H1 (cell line): ENCODE measurements around the gene CTBP2. TPM values are rescaled to one million over a fixed set of nuclear protein-coding genes. Genes with fewer than 3 reads are reported as not detected.

Experiments
- BRCA1 ChIP-seq: IDR thresholded peaks from 2 replicates; pipeline ENCODE4 v1.6.1; 2012; ENCODE audit warnings: low read depth, low read length, improper control_type of control experiment
- CHD1 ChIP-seq: IDR thresholded peaks from 2 replicates; pipeline ENCODE4 v1.6.1; 2012; ENCODE audit warnings: low read depth, low read length, improper control_type of control experiment
- KDM1A ChIP-seq: fragments of 200-600, 300-600 bp; sonication (generic); IDR thresholded peaks from 2 replicates; pipeline ENCODE4 v1.7.1; 2016; ENCODE audit warnings: mild to moderate bottlenecking, low read length, borderline replicate concordance
- SAP30 ChIP-seq: fragments of 300-600 bp; sonication (generic); IDR thresholded peaks from 2 replicates; pipeline ENCODE4 v1.7.1; 2012; ENCODE audit warnings: low read length, moderate library complexity, mild to moderate bottlenecking, inconsistent platforms; ENCODE audit not compliant: insufficient read depth, insufficient replicate concordance
- polyA plus RNA-seq, 7 experiments: library from polyadenylated mRNA; depleted of rRNA in 3 of 7; stranded (reverse) in 5 of 7; unstranded in 2 of 7; fragments of >200 nt in 5 of 7; fragments of 200-250 nt in 2 of 7; gene quantifications; 1 replicate in 5 of 7; 2 replicates in 1 of 7; 4 replicates in 1 of 7; pipeline versions ENCODE4 v1.2.1 to v1.2.3, GENCODE V29; 2011 to 2013; ENCODE audit warnings: missing spikeins in 2 of 7, mixed read lengths in 2 of 7
- total RNA-seq: library from RNA; stranded (reverse); fragmentation: NEBNext Ultra II Directional; extraction: Animal tissue kit (Norgen Biotek cat#: 25700); gene quantifications from 2 replicates; pipeline ENCODE4 v1.2.1, GENCODE V29; 2021
- TF ChIP-seq, protein P1 (sequence below): fragments of 300-600 bp; sonication (generic); IDR thresholded peaks from 2 replicates; pipeline ENCODE4 v1.7.1; 2012; ENCODE audit warnings: low read length, moderate library complexity, mild to moderate bottlenecking, inconsistent platforms; ENCODE audit not compliant: insufficient replicate concordance
- TF ChIP-seq, protein P2 (sequence below), 3 experiments: IDR thresholded peaks; 1 replicate in 2 of 3; 2 replicates in 1 of 3; pipeline versions ENCODE4 v1.5.1 to v1.6.1; 2011; ENCODE audit warnings: low read length in 3 of 3, mild to moderate bottlenecking in 3 of 3, inconsistent platforms in 2 of 3, low read depth in 1 of 3, moderate library complexity in 1 of 3; ENCODE audit not compliant: insufficient read depth in 1 of 3; ENCODE audit errors: control extremely low read depth in 1 of 3

The CTBP2 gene
- total and polyA plus RNA-seq, 2 of the 8 experiments (the other 6 are each of a cell fraction or from before 2014, with no cell fraction given), result 208 to 221 TPM

DNA sequence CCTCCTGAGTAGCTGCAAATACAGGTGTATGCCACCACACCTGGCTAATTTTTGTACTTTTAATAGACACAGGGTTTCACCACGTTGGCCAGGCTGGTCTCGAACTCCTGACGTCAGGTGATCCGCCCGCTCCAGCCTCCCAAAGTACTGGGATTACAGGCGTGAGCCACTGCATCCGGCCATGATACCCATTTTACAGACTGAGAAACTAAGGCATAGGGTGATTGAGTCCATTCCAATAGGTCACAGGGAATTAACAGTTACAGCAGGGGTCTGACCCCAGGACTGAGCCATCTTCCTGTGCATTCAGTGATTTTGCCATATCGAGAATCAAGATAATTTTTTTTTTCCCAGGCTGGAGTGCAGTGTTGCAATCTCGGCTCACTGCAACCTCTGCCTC is 12.3 kb upstream of the CTBP2 start (continued):
- TF ChIP-seq, protein P1, sequence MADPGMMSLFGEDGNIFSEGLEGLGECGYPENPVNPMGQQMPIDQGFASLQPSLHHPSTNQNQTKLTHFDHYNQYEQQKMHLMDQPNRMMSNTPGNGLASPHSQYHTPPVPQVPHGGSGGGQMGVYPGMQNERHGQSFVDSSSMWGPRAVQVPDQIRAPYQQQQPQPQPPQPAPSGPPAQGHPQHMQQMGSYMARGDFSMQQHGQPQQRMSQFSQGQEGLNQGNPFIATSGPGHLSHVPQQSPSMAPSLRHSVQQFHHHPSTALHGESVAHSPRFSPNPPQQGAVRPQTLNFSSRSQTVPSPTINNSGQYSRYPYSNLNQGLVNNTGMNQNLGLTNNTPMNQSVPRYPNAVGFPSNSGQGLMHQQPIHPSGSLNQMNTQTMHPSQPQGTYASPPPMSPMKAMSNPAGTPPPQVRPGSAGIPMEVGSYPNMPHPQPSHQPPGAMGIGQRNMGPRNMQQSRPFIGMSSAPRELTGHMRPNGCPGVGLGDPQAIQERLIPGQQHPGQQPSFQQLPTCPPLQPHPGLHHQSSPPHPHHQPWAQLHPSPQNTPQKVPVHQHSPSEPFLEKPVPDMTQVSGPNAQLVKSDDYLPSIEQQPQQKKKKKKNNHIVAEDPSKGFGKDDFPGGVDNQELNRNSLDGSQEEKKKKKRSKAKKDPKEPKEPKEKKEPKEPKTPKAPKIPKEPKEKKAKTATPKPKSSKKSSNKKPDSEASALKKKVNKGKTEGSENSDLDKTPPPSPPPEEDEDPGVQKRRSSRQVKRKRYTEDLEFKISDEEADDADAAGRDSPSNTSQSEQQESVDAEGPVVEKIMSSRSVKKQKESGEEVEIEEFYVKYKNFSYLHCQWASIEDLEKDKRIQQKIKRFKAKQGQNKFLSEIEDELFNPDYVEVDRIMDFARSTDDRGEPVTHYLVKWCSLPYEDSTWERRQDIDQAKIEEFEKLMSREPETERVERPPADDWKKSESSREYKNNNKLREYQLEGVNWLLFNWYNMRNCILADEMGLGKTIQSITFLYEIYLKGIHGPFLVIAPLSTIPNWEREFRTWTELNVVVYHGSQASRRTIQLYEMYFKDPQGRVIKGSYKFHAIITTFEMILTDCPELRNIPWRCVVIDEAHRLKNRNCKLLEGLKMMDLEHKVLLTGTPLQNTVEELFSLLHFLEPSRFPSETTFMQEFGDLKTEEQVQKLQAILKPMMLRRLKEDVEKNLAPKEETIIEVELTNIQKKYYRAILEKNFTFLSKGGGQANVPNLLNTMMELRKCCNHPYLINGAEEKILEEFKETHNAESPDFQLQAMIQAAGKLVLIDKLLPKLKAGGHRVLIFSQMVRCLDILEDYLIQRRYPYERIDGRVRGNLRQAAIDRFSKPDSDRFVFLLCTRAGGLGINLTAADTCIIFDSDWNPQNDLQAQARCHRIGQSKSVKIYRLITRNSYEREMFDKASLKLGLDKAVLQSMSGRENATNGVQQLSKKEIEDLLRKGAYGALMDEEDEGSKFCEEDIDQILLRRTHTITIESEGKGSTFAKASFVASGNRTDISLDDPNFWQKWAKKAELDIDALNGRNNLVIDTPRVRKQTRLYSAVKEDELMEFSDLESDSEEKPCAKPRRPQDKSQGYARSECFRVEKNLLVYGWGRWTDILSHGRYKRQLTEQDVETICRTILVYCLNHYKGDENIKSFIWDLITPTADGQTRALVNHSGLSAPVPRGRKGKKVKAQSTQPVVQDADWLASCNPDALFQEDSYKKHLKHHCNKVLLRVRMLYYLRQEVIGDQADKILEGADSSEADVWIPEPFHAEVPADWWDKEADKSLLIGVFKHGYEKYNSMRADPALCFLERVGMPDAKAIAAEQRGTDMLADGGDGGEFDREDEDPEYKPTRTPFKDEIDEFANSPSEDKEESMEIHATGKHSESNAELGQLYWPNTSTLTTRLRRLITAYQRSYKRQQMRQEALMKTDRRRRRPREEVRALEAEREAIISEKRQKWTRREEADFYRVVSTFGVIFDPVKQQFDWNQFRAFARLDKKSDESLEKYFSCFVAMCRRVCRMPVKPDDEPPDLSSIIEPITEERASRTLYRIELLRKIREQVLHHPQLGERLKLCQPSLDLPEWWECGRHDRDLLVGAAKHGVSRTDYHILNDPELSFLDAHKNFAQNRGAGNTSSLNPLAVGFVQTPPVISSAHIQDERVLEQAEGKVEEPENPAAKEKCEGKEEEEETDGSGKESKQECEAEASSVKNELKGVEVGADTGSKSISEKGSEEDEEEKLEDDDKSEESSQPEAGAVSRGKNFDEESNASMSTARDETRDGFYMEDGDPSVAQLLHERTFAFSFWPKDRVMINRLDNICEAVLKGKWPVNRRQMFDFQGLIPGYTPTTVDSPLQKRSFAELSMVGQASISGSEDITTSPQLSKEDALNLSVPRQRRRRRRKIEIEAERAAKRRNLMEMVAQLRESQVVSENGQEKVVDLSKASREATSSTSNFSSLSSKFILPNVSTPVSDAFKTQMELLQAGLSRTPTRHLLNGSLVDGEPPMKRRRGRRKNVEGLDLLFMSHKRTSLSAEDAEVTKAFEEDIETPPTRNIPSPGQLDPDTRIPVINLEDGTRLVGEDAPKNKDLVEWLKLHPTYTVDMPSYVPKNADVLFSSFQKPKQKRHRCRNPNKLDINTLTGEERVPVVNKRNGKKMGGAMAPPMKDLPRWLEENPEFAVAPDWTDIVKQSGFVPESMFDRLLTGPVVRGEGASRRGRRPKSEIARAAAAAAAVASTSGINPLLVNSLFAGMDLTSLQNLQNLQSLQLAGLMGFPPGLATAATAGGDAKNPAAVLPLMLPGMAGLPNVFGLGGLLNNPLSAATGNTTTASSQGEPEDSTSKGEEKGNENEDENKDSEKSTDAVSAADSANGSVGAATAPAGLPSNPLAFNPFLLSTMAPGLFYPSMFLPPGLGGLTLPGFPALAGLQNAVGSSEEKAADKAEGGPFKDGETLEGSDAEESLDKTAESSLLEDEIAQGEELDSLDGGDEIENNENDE, result no peak
- TF ChIP-seq SAP30, result no peak
- TF ChIP-seq, protein P2, sequence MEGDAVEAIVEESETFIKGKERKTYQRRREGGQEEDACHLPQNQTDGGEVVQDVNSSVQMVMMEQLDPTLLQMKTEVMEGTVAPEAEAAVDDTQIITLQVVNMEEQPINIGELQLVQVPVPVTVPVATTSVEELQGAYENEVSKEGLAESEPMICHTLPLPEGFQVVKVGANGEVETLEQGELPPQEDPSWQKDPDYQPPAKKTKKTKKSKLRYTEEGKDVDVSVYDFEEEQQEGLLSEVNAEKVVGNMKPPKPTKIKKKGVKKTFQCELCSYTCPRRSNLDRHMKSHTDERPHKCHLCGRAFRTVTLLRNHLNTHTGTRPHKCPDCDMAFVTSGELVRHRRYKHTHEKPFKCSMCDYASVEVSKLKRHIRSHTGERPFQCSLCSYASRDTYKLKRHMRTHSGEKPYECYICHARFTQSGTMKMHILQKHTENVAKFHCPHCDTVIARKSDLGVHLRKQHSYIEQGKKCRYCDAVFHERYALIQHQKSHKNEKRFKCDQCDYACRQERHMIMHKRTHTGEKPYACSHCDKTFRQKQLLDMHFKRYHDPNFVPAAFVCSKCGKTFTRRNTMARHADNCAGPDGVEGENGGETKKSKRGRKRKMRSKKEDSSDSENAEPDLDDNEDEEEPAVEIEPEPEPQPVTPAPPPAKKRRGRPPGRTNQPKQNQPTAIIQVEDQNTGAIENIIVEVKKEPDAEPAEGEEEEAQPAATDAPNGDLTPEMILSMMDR (IDR thresholded peaks at IDR 0.05; ENCODE audit: control extremely low read depth in 1 of 3, insufficient read depth in 1 of 3, low read depth in 1 of 3, low read length in 3 of 3), result no peak
- no peak for TF ChIP-seq KDM1A
- no peak for TF ChIP-seq CHD1
- no peak for TF ChIP-seq BRCA1
